ENCODE measurements around the gene SP7. TPM values are rescaled to one million over a fixed set of nuclear protein-coding genes. Genes with fewer than 3 reads are reported as not detected.

The SP7 gene
- total RNA-seq, 1 experiment from 2014 or later, result not detected

DNA sequence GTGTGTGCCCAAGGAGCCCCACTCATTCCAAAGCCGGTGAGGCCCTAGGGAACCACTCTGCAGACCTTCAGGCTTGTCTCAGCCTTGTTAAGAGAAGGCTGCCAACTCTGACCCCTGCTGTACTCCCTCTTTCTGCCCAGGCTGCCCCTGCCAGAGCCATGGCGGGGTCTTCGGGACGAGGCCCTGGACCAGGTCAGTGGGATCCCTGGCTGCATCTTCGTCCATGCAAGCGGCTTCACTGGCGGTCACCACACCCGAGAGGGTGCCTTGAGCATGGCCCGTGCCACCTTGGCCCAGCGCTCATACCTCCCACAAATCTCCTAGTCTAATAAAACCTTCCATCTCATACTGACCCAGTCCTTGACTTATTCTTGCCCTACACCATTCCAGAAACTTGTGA lies 29.3 kb downstream of the SP7 start:
- no peak overlapping the region for H3K27ac Mint-ChIP-seq (ENCODE audit: unreplicated experiment)
- CTCF ChIA-PET, result no interaction called here
- peaks cover 30% of the 10 kb centered on the region for H3K36me3 Mint-ChIP-seq (ENCODE audit: insufficient read depth, unreplicated experiment)

DNA sequence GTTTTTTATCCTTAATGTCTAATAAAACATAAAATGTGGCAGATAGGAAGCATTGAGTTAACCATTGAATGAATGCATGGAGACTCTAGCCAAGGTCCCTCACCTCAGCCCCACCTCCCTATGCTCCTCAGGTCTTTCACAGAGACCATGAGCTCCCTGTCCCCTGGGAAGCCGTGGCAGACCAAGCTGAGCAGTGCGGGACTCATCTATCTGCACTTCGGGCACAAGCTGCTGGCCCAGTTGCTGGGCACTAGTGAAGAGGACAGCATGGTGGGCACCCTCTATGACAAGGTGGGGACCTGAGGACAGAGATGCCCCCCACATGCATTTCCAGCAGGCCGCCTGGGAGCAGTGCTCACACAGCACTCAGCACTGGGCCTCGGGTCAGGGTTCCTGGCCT lies 33.3 kb downstream of the SP7 start:
- Mint-ChIP-seq H3K9me3 (ENCODE audit: unreplicated experiment) (no peaks in the 10 kb centered on the region), H3K36me3 (ENCODE audit: insufficient read depth, unreplicated experiment) (peaks cover 48% of the 10 kb centered on the region), H3K27me3 (ENCODE audit: insufficient read depth, unreplicated experiment) (no peaks in the 10 kb centered on the region), H3K4me3 (ENCODE audit: unreplicated experiment) (no peak overlapping the region), H3K4me1 (ENCODE audit: low read depth, unreplicated experiment) (peaks cover 20% of the 10 kb centered on the region), H3K27ac (ENCODE audit: unreplicated experiment) (no peak overlapping the region)
- no peaks in the 10 kb centered on the region for H3K9me3 ChIP-seq
- no peak for DNase-seq
- H3K4me3 ChIP-seq (ENCODE audit: low read depth, low read length), result no peak overlapping the region
- peaks cover 12% of the 10 kb centered on the region for H3K4me1 ChIP-seq
- BruUV-seq (replicated peaks), result no TSS peak
- no peaks in the 10 kb centered on the region for H3K27me3 ChIP-seq (replicated peaks; ENCODE audit: control insufficient read depth, insufficient read depth, low read length)
- POLR2A ChIA-PET, result interaction anchor here (1.5 kb wide), 1 partner anchor 7 kb away, joined by 3 read pairs; the partner anchor contains the start of gene PFDN5
- intact Hi-C loops (cut with micrococcal nuclease; ENCODE audit: unreplicated experiment), result no loop called here
- TF ChIP-seq, protein P1, sequence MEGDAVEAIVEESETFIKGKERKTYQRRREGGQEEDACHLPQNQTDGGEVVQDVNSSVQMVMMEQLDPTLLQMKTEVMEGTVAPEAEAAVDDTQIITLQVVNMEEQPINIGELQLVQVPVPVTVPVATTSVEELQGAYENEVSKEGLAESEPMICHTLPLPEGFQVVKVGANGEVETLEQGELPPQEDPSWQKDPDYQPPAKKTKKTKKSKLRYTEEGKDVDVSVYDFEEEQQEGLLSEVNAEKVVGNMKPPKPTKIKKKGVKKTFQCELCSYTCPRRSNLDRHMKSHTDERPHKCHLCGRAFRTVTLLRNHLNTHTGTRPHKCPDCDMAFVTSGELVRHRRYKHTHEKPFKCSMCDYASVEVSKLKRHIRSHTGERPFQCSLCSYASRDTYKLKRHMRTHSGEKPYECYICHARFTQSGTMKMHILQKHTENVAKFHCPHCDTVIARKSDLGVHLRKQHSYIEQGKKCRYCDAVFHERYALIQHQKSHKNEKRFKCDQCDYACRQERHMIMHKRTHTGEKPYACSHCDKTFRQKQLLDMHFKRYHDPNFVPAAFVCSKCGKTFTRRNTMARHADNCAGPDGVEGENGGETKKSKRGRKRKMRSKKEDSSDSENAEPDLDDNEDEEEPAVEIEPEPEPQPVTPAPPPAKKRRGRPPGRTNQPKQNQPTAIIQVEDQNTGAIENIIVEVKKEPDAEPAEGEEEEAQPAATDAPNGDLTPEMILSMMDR (IDR thresholded peaks at IDR 0.05; ENCODE audit: insufficient read depth in 1 of 2, low read depth in 1 of 2, low read length in 1 of 2, severe bottlenecking in 1 of 2, unreplicated experiment in 1 of 2), result no peak
- CTCF ChIA-PET, result no interaction called here
- no peaks in the 10 kb centered on the region; the same call in none of the 2 replicates for H3K36me3 ChIP-seq (ENCODE audit: control insufficient read depth, insufficient read depth, low read length)

More for the DNA sequence above, 29.3 kb downstream of the SP7 start:
- no peak overlapping the region for H3K4me3 ChIP-seq (ENCODE audit: low read depth, low read length)
- TF ChIP-seq, protein P1 (IDR thresholded peaks at IDR 0.05; ENCODE audit: insufficient read depth in 1 of 2, low read depth in 1 of 2, low read length in 1 of 2, severe bottlenecking in 1 of 2, unreplicated experiment in 1 of 2), result no peak
- Mint-ChIP-seq H3K4me3 (ENCODE audit: unreplicated experiment) (no peak overlapping the region), H3K9me3 (ENCODE audit: unreplicated experiment) (no peaks in the 10 kb centered on the region), H3K4me1 (ENCODE audit: low read depth, unreplicated experiment) (peaks cover 8% of the 10 kb centered on the region), H3K27me3 (ENCODE audit: insufficient read depth, unreplicated experiment) (no peaks in the 10 kb centered on the region)
- H3K36me3 ChIP-seq (ENCODE audit: control insufficient read depth, insufficient read depth, low read length), result no peaks in the 10 kb centered on the region; the same call in none of the 2 replicates
- no peaks in the 10 kb centered on the region for H3K4me1 ChIP-seq
- intact Hi-C loops (cut with micrococcal nuclease; ENCODE audit: unreplicated experiment), result no loop called here
- POLR2A ChIA-PET, result no interaction called here
- H3K27me3 ChIP-seq (replicated peaks; ENCODE audit: control insufficient read depth, insufficient read depth, low read length), result no peaks in the 10 kb centered on the region
- no TSS peak for BruUV-seq (replicated peaks)
- no peak for DNase-seq
- no peaks in the 10 kb centered on the region for H3K9me3 ChIP-seq

DNA sequence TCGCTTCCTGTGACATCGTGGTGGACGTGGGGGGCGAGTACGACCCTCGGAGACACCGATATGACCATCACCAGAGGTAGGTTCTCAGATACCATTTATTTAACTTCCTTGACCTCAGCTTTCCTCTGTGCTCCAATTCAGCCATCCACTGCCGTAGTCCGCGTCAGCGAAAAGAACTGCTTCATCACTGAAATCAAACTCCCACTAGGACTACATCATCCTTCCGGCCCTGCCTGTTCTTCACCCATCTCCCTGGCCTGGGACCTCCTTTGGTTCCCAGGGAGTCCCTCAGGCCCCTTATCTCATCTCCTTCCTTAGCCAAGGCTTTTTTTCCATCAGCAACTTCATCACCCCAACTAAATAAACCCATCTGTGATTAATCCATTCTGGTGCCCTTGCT lies 36.0 kb downstream of the SP7 start:
- intact Hi-C loops (cut with micrococcal nuclease; ENCODE audit: unreplicated experiment), result no loop called here
- peaks cover 18% of the 10 kb centered on the region for H3K4me1 ChIP-seq
- no peak for DNase-seq
- Mint-ChIP-seq H3K4me3 (ENCODE audit: unreplicated experiment) (peak overlapping the region; percentile 81), H3K27ac (ENCODE audit: unreplicated experiment) (peak overlapping the region; percentile 69), H3K27me3 (ENCODE audit: insufficient read depth, unreplicated experiment) (no peaks in the 10 kb centered on the region), H3K36me3 (ENCODE audit: insufficient read depth, unreplicated experiment) (peaks cover 48% of the 10 kb centered on the region), H3K4me1 (ENCODE audit: low read depth, unreplicated experiment) (peaks cover 25% of the 10 kb centered on the region), H3K9me3 (ENCODE audit: unreplicated experiment) (no peaks in the 10 kb centered on the region)
- H3K36me3 ChIP-seq (ENCODE audit: control insufficient read depth, insufficient read depth, low read length), result peaks cover 2% of the 10 kb centered on the region
- POLR2A ChIA-PET, result interaction anchor here (1.0 to 1.4 kb wide), 3 partner anchors 21 to 201 kb away, joined by 4 to 10 read pairs (median 5); partner anchors contain the start of genes AAAS, SP1 and TARBP2
- TF ChIP-seq, protein P1 (IDR thresholded peaks at IDR 0.05; ENCODE audit: insufficient read depth in 1 of 2, low read depth in 1 of 2, low read length in 1 of 2, severe bottlenecking in 1 of 2, unreplicated experiment in 1 of 2), result no peak
- H3K27me3 ChIP-seq (replicated peaks; ENCODE audit: control insufficient read depth, insufficient read depth, low read length), result no peaks in the 10 kb centered on the region
- no TSS peak for BruUV-seq (replicated peaks)
- CTCF ChIA-PET, result interaction anchor here (1.0 to 1.6 kb wide), 3 partner anchors 21 to 86 kb away, joined by 3 to 23 read pairs (median 6); partner anchors contain the start of gene AAAS
- H3K9me3 ChIP-seq, result no peaks in the 10 kb centered on the region
- peak overlapping the region; percentile 64 for H3K4me3 ChIP-seq (ENCODE audit: low read depth, low read length)

All from Caco-2 (cell line).